Measurements from ENCODE around the gene HAPLN3. TPM values are rescaled to one million over a fixed set of nuclear protein-coding genes. Genes with fewer than 3 reads are reported as not detected.

HAPLN3 gene
- polyA plus RNA-seq, 1 donor (not counting 4 experiments of a cell fraction or from before 2014, with no cell fraction given): 1.4 TPM

- Histone ChIP-seq H4K20me1 (ENCODE audit: control insufficient read depth, extremely low read depth, insufficient read depth, low read length) (no peaks in the 10 kb centered on the region), H3K36me3 (ENCODE audit: control insufficient read depth in 2 of 2, extremely low read depth in 1 of 2, insufficient read depth in 2 of 2, low read length in 2 of 2) (peaks cover 3 to 13% of the 10 kb centered on the region in 2 experiments), H3K9me3 (ENCODE audit: control insufficient read depth, low read depth, low read length) (no peaks in the 10 kb centered on the region), H3K4me2 (ENCODE audit: control insufficient read depth, extremely low read depth, insufficient read depth, low read depth, low read length) (no peak overlapping the region), H3K27ac (ENCODE audit: control insufficient read depth, insufficient read depth, low read length) (no peak overlapping the region), H3K9ac (ENCODE audit: control insufficient read depth, extremely low read depth, insufficient read depth, low read length) (no peak overlapping the region), H3K9me1 (ENCODE audit: control insufficient read depth, extremely low read depth, insufficient read depth, low read length) (no peaks in the 10 kb centered on the region), H3K4me3 (ENCODE audit: control insufficient read depth in 2 of 3, extremely low read depth in 1 of 3, insufficient read depth in 2 of 3, low read depth in 1 of 3, low read length in 3 of 3) (no peak overlapping the region), H2AFZ (ENCODE audit: control insufficient read depth, low read length) (no peak overlapping the region), H3K27me3 (ENCODE audit: control insufficient read depth, extremely low read depth, insufficient read depth, low read length) (no peaks in the 10 kb centered on the region), H3K79me2 (ENCODE audit: control insufficient read depth, insufficient read depth, low read length) (no peaks in the 10 kb centered on the region), H3K4me1 (ENCODE audit: control insufficient read depth, extremely low read depth, insufficient read depth, low read length) (peaks cover 14% of the 10 kb centered on the region)
- TF ChIP-seq CTCF (optimal IDR thresholded peaks at IDR 0.05 in 1 of 3, IDR thresholded peaks at IDR 0.05 in 1 of 3, conservative IDR thresholded peaks at IDR 0.05 in 1 of 3; ENCODE audit: extremely low read depth in 1 of 3, insufficient read depth in 2 of 3, low read length in 3 of 3) (no peak), EZH2 (IDR thresholded peaks at IDR 0.05; ENCODE audit: low read length) (no peak)
- dilution Hi-C loops (cut with MboI; ENCODE audit: extremely low pct_ligation_motif_present, low sequenced_read_pairs): no loop called here
- FAIRE-seq (no peak), DNase-seq (ENCODE audit: low read depth, low spot score) (no peak)
Measured at GRCh38 chr15:88900982-88901418, 5.7 kb upstream of the HAPLN3 start.

- DNase-seq (ENCODE audit: low read depth, low spot score) (no peak), FAIRE-seq (no peak)
- H3K9me1 ChIP-seq (ENCODE audit: control insufficient read depth, extremely low read depth, insufficient read depth, low read length): no peaks in the 10 kb centered on the region
- dilution Hi-C loops (cut with MboI; ENCODE audit: extremely low pct_ligation_motif_present, low sequenced_read_pairs): no loop called here
- H3K36me3 ChIP-seq (ENCODE audit: control insufficient read depth in 2 of 2, extremely low read depth in 1 of 2, insufficient read depth in 2 of 2, low read length in 2 of 2): peaks cover 0 to 12% of the 10 kb centered on the region in 2 experiments
- no peaks in the 10 kb centered on the region for H3K9me3 ChIP-seq (ENCODE audit: control insufficient read depth, low read depth, low read length)
- no peaks in the 10 kb centered on the region for H3K79me2 ChIP-seq (ENCODE audit: control insufficient read depth, insufficient read depth, low read length)
- H3K9ac ChIP-seq (ENCODE audit: control insufficient read depth, extremely low read depth, insufficient read depth, low read length): no peak overlapping the region
- no peaks in the 10 kb centered on the region for H4K20me1 ChIP-seq (ENCODE audit: control insufficient read depth, extremely low read depth, insufficient read depth, low read length)
- TF ChIP-seq EZH2 (IDR thresholded peaks at IDR 0.05; ENCODE audit: low read length) (no peak), CTCF (optimal IDR thresholded peaks at IDR 0.05 in 1 of 3, IDR thresholded peaks at IDR 0.05 in 1 of 3, conservative IDR thresholded peaks at IDR 0.05 in 1 of 3; ENCODE audit: extremely low read depth in 1 of 3, insufficient read depth in 2 of 3, low read length in 3 of 3) (no peak)
- H2AFZ ChIP-seq (ENCODE audit: control insufficient read depth, low read length): no peak overlapping the region
- no peak overlapping the region for H3K4me3 ChIP-seq (ENCODE audit: control insufficient read depth in 2 of 3, extremely low read depth in 1 of 3, insufficient read depth in 2 of 3, low read depth in 1 of 3, low read length in 3 of 3)
- no peaks in the 10 kb centered on the region for H3K27me3 ChIP-seq (ENCODE audit: control insufficient read depth, extremely low read depth, insufficient read depth, low read length)
- no peak overlapping the region for H3K4me2 ChIP-seq (ENCODE audit: control insufficient read depth, extremely low read depth, insufficient read depth, low read depth, low read length)
- H3K4me1 ChIP-seq (ENCODE audit: control insufficient read depth, extremely low read depth, insufficient read depth, low read length): peaks cover 14% of the 10 kb centered on the region
- no peak overlapping the region for H3K27ac ChIP-seq (ENCODE audit: control insufficient read depth, insufficient read depth, low read length)
Measured at GRCh38 chr15:88900309-88900981, 5.1 kb upstream of the HAPLN3 start.
